HTR-8/SVneo (cell line): ENCODE data around the gene FLRT2.
A peak's percentile ranks its signal among the peaks of the same experiment; 100 is the strongest.

Experiments used
- DNase-seq: peaks from one replicate; pipeline ENCODE4 v3.0.0; 2011; ENCODE audit warnings: low spot score, mixed read lengths; ENCODE audit not compliant: insufficient read length
- FAIRE-seq: peaks from 2 replicates; lab custom pipeline; 2011; peaks lifted over from hg19 to GRCh38; lab: Jason Lieb, UNC

FLRT2 gene, protein sequence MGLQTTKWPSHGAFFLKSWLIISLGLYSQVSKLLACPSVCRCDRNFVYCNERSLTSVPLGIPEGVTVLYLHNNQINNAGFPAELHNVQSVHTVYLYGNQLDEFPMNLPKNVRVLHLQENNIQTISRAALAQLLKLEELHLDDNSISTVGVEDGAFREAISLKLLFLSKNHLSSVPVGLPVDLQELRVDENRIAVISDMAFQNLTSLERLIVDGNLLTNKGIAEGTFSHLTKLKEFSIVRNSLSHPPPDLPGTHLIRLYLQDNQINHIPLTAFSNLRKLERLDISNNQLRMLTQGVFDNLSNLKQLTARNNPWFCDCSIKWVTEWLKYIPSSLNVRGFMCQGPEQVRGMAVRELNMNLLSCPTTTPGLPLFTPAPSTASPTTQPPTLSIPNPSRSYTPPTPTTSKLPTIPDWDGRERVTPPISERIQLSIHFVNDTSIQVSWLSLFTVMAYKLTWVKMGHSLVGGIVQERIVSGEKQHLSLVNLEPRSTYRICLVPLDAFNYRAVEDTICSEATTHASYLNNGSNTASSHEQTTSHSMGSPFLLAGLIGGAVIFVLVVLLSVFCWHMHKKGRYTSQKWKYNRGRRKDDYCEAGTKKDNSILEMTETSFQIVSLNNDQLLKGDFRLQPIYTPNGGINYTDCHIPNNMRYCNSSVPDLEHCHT

DNA sequence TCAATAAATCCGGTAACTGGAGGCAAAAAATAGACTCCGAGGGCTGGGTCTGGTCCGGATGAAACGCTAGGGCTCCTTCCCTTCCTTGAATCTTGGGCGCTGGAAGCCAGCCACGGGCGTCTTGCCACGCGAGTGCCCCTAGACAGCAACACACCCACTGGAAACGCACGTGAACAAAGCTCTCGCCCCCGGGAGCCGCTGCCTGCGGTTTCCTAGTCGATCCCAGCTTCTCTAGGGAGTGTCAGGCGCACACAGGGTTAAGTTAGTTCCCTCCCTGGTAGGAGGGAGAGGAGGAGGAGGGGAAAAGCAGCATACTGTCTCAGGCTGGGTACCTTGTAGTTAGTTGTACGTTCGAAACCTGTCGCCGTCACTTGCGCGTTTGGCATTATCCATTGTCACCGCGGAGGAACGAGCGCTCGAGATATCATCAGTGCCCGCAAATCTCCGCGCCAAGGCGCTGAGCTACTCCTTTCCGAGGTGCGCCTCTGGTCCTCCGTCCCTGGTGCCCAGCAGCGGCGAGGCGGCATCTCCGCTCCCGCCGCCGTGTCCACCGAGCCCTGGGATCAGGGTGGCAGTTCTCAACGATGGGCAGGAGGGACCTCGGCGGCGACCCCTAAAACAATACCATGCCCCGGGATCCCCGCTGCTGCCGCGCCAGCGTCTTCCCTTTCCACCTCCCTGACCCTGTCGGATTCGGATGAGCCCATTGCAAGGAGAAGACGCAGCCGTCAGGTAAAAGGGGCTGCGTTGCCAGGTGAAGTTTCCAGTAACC, at the start of gene FLRT2:
Gene FLRT2 (plus strand): TSS at position 342 of the 772 bp plus-strand sequence. CDS start 91,371 bp downstream, outside the sequence.
- FAIRE-seq, result no peak
- DNase-seq, result peak; percentile 14

DNA sequence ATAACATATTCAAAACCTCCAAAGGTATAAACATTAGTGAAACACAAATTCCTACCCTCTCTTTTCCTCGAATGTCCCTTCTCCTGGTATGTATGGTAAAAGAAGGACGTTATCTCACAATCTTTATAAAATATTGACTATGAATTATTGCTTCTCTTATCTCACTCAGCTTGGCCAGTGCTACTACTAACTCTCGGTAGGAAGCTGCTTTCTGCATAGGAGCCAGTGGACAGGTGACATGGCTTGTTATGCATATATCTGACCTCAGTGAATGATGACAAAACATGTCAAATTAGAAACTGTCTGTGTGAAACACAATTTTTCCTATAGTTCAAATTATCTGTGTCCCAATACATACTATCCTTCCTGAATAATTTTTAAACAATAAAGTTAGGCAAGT, 48.5 kb upstream of the FLRT2 start:
- FAIRE-seq (no peak), DNase-seq (no peak)

DNA sequence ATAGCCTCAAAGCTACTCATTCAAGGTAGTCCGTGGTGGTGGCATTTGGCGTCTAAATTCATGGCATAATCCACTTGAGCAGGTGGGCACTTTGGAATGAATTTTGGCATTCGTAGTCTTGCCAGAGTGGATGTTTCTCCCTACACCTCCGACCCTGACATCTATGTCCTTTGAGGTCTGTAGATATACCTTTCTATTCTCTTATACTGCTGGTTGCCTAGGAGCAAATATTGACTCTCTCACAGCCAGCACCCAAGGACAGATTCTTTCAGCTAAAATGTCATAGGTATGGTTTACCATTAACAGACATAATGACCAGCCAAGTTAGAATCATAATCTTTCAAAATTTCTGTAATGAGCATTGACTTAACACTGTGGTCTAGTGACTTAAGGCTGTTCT, 47.4 kb upstream of the FLRT2 start:
- DNase-seq (no peak), FAIRE-seq (no peak)

DNA sequence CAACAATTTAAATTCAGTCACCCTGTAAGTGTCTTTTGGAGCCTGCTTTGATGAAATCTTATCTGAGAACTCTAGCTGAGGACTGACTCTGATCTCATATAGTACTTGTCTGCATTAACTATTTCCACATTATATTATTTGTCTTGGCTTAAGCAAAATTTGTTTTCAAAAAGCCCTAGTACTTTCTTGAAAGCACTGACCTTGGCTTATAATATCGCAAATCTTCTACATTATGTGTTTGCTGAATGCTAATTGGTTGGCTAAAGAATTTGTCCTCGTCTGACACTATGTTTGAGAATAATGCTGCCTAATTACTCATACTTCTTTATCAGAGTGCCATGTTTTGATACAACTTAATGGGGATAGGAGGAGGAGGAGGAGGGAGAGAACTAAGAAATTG, 46.9 kb upstream of the FLRT2 start:
- DNase-seq (no peak), FAIRE-seq (no peak)

DNA sequence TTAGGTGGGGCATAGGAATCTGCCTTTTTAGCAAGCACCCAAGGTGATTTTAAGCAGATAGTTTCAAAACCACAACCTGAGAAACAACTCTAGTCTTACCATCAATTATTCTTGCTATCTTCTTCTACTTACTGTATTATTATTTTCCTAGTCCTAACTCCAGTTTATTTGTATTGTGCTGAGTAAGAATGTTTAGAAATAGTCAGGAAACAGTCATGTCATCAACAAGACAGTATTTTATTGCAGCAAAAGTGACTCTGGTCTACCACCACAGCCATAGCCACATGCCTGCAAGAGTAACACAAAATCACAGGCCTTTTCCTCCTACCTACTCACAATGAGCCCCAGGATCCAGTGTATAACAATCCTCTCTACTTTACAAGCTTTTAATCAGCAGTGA, 46.3 kb upstream of the FLRT2 start:
- FAIRE-seq (no peak), DNase-seq (no peak)

DNA sequence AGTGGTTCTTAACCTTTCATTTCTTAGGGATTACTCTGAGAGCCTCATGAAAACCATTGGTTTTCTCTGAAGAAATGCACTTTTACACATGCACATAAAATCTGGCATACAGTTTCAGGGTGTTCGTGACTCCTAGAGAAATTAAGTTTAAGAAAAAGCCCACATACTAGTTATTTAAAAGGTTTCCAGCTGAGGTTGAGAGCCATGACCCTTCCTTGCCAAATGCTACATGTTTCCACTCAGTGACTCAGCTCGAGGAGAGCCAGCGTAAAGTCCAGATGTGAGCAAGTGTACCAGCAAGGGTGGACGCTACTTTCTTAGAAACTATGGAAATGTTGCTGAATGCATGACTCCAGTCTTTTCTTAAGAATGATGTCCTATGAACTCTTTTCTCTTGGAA, 42.7 kb upstream of the FLRT2 start:
- no peak for FAIRE-seq
- DNase-seq, result no peak

DNA sequence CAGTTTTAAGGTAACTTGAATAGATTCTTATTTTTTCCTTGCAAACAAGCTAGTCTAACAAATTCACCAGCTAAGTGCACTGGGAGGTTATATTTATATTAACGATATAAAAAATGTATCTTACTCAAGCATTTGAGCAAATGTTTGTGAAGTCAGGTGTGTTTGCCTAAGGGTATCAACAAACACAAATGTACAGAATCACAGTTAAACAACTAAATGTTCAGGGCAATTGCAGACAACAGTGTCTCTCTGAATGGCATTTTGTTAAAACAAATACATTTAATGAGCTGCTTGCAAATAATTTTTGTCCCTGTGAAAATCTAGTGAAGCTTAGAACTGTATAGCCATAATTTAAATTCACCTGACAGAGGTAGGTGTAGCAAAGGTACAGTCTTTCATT, 28.2 kb upstream of the FLRT2 start:
- FAIRE-seq (no peak), DNase-seq (no peak)

DNA sequence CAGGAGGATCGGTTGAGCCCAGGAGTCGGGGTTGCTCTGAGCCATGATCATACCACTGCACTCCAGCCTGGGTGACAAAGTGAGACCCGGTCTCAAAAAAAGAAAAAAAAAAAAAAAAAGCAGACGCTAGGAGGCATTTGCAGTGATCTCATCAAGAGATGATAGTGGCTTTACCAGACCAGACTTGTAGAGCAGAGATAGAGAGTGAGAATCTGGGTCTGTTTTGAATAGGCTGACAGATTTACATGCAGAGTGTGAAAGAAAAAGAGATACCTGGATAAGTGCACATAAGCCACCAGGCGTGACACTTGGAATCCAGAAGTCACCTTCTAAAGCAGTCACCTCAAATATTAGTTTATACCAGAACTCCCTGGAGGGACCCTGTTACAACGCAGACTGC, 21.1 kb upstream of the FLRT2 start:
- FAIRE-seq (no peak), DNase-seq (no peak)

DNA sequence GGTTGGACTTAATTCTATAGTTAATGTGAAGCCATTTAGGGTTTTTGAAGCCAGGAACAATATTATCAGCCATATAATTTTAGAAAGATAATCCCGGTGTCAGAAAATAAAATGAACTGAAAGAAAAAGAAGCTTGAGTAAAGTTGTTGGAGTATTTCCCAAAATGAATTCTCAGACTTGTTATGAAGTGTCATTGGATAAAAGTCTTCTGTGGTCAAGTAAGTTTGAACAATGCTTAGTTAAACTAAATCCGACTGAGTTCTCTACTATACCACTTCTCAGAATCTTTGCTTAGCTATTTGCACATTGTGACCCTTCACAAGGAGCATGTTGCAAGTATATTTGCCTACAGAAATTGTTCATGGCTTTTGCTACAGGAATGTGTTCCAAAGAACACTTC, 17.5 kb upstream of the FLRT2 start:
- no peak for DNase-seq
- FAIRE-seq, result no peak

DNA sequence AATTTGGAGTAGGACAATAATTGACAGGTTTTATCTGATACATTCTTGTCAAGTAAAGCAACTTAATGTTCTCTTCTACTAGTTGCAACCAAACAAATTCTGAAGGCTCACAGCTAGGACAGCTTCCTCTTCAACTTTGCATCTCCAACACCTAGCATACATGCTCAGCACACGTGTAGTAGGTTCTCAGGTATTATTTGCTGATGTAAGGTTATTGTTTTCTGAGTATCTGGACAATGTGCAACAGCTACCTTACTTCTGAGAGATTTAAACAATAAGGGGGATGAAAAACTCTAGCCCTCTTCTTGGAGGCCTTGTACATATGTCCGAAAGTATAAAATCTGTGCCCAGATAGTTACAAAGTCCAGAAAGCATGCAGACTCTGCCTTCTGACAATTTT, 15.5 kb upstream of the FLRT2 start:
- DNase-seq (no peak), FAIRE-seq (no peak)

DNA sequence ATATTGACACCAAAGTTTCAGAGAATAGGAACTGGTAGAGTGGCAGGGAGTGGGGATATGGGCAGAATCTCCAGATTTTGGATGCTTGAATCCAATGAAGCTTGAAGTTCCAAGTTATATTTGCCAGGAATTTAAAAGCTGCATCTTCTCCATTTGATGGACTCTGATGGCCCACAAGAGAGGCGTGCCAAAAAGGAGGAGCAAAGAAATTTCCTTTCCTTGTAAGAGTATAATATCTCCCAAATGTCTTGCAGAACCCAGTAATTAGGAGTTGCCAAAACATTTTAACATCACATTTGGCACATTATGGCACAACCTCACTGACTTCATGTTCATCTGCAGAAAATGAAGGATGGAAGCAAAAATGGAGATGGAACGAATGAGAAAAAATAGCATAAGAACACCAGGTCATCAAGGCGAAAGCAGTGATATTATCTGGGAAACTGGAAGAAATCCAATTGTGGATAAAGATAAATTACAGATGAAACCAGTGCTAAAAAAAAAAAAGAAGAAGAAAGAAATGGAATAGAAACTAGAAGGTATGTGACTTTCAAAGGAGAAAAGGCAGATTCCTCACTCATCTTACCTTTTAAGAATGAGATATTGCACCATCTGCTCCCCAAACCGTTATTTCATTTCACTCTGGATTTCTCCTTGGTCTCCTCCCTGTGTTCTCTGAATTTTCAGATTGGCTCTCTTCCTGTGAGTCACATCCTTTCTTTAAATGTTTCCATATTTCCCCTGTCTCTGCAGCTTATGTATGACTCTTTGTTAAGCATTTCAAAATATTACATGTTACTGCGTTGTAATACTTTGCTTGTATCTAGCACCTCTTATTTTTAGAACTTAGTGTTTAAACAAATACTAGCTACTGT, 13.5 kb upstream of the FLRT2 start:
- no peak for FAIRE-seq
- DNase-seq, result peak; percentile 23

DNA sequence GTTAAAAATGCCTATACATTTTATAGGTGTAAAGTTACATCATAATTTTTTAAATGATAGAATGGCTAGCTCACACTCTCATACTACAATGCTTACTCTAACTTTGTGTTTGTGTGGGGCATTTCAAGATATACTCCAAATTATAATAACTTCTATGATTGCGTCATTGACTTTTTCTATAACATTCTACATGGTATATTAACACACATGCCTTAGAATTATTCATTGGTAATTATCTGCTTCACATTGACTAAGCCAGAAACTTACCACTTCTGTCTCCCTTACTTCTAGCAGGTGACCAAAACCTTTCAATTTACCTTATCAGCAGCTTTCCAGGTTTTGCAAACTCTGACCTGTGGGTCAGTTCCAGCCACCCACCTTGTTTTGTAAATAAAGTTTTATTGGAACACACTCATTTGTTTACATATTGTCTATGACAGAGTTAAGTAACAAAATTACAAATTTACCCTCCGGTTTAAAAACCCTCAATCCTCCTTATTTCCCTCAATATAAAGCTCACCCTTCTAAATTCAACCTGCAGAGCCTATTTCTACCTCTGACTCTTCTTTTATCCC, 12.7 kb upstream of the FLRT2 start:
- FAIRE-seq, result no peak
- no peak for DNase-seq

DNA sequence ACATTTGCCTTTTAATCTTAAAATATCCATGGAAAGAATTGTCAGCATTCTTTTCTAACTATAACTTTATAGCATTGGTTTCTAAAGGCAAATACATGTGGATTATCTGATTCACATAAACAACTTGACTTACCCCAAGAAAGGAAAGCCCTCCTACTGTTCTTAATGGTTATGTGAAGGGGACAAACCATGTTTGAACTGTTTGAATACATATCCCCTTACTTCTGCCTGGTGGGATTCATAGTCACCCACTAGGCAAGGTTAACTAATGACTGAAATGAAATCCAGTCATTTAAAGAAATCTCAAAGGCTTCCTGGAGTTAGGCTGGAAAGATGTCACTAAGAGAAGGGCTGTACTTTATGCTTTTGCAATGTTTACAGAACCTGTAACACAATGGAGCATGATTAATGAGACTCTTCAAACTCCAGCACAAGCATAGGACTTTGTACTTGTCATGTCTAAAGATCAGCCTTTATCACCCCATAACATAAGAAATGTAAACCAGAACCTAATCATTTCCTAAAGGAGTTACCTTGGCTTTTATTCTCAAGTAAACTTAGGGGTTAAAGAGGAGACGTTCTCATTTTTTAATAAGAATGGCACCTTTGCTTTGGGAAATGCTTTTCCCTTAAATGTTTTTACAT, 10.2 kb upstream of the FLRT2 start:
- no peak for DNase-seq

DNA sequence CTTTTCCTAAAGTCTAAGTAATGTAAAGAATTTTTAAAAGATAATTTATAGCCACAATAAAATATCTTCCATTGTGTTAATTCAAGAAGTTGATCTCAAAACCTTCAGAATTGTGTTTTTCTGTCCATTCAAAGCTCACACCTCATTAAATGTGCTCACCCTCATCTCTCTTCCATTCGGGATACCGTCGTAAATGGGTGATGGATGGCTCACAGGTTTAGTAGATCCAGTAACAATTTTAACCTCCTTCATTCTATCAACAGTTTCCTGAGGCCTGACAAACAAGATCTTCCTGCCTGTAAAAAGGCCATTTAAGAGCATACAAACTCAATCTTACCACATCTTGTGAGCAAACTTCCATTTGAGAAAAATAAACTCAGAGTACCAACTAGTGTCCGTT, 9.4 kb upstream of the FLRT2 start:
- no peak for DNase-seq
- no peak for FAIRE-seq

More for the DNA sequence above, 10.2 kb upstream of the FLRT2 start:
- FAIRE-seq, result no peak

DNA sequence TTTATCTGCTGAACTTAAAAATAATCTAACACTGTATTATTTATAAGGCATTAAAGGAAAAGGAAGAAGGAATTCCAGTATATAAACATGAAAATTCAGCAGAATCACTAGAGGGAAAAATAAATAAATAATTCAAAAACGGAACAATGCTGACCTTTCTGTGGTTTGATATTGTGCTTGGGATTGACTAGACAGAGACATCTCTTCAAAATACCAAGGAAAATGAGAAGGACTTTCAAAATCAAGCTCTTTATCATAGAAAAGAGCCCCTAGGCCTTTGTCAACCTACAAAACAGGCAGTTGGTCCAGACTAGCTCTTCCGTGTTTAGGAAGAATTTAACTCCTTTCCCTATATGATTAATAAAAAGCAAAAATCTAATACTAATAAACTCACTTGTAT, 6.3 kb upstream of the FLRT2 start:
- DNase-seq (no peak), FAIRE-seq (no peak)

DNA sequence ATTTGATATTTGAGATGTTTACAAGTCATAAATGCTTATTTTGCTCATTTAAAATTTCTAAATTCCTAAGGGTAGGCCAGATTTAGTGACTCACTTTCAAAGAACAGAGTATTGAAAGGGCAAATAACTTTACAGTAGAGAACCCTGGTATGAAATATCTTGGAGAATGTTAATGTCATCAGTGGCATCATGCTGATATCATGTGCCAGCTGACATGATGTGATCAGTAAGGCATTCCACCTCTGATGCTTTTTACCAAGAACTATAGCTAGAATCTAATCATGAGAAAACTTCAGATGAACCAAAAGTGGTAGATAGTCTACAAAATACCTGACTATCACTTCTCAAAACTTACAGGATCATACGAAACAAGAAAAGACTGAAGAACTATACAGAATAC, 2.9 kb upstream of the FLRT2 start:
- FAIRE-seq, result no peak
- DNase-seq, result peak; percentile 8

DNA sequence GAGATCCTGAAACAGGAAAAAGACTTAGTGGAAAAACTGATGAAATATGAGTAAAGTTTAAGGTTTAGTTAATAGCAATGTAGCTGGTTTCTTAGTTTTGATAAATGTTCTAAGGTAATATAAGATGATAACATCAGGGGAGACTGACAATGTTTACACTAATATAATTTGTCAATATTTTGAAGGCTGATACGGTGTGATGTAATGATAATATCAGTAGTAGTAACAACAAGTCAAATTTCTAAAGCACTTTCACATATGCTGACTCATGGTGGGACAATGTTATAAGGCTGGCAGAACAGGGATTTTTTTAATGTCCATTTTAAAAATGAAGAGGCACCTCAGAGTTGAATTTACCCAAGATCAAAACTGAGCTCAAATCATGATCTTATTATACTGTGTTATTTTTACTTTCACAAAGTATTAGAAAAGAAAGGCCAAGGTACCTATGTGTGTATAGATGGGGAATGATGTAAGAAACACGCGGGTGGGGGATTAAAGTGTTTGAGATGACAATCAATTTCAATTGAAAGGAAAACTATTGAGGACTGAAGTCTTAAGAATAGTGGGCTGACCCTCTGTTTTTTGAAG, 2.4 kb upstream of the FLRT2 start:
- DNase-seq (no peak), FAIRE-seq (no peak)

DNA sequence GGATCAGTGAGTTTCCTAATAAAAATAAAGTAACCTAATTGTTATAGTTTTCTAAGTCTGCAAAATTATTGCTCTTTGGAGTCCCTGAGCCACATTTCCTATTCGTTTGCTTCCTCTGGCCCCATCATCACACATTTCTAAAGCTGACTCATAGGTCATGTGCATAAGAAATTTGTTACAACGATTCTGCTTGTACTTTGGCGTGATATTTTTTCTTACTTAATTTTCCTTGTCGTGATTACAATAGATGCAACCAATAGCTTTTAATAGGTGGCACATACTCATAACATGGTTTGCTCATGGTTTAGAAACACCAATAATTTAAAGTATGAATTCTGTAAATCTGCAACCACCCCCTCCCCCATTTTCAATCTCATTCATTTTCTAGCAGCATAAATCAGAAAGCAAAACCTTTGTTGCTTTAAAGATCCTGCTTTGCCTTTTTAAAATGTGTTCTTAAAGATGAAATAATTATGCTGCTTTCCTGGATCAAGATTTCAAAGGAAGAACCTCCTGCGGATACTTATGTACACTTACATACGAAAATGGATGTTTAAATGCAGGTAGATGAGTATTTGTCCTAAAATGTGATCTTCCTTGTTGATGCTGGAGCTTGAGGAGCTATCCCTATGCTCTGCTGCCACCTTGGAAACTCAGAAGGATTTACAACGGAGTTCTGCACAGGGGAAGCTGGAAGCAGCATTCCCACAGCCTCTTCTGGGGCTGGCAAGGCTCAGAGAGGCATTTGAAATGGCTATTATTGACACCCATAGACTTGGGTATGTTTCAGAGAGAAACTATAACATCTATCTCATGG, 1.7 kb upstream of the FLRT2 start:
- FAIRE-seq, result no peak
- DNase-seq, result peak; percentile 50
